DND-41 (cell line): ENCODE measurements around the gene NR2F1.

Source experiments
- ATAC-seq: fragments of 200-7000 bp; cut with Tn5 transposase; 3 replicates; pipeline ENCODE4 v1.9.1; 2021; ENCODE audit warnings: low read depth; ENCODE audit not compliant: insufficient read depth
- DNase-seq: peaks from one replicate; pipeline ENCODE4 v3.0.0-alpha.2; 2020
- H2AFZ ChIP-seq: 2 replicates; pipeline ENCODE4 v1.6.0; 2012; ENCODE audit warnings: low read depth, low read length
- H3K27ac ChIP-seq: 2 replicates; pipeline ENCODE4 v1.5.1; 2012; ENCODE audit warnings: low read length, inconsistent platforms
- H3K27me3 ChIP-seq: fragments of 200-600 bp; sonication (generic); 2 replicates; pipeline ENCODE4 v1.6.0; 2012; ENCODE audit warnings: low read length, mild to moderate bottlenecking, inconsistent platforms; ENCODE audit not compliant: insufficient read depth, poor library complexity
- H3K36me3 ChIP-seq: 2 replicates; pipeline ENCODE4 v1.5.1; 2012; ENCODE audit warnings: low read length, inconsistent platforms; ENCODE audit not compliant: insufficient read depth
- H3K4me1 ChIP-seq: 2 replicates; pipeline ENCODE4 v1.5.1; 2012; ENCODE audit warnings: mild to moderate bottlenecking, low read length; ENCODE audit not compliant: insufficient read depth
- H3K4me2 ChIP-seq: 2 replicates; pipeline ENCODE4 v1.6.0; 2012; ENCODE audit warnings: mild to moderate bottlenecking, moderate library complexity, low read length, inconsistent platforms; ENCODE audit not compliant: insufficient read depth
- H3K4me3 ChIP-seq, 2 experiments: fragments of 200-600 bp in 1 of 2; shearing (Covaris generic) in 1 of 2; 2 replicates each; pipeline ENCODE4 v1.5.1; 2012 to 2016; ENCODE audit warnings: inconsistent platforms in 2 of 2, low read length in 2 of 2, mild to moderate bottlenecking in 2 of 2, low read depth in 1 of 2, moderate library complexity in 1 of 2
- H3K79me2 ChIP-seq: 2 replicates; pipeline ENCODE4 v1.6.0; 2012; ENCODE audit warnings: low read length, inconsistent platforms; ENCODE audit not compliant: insufficient read depth
- H3K9ac ChIP-seq: 2 replicates; pipeline ENCODE4 v1.6.0; 2012; ENCODE audit warnings: low read depth, mild to moderate bottlenecking, inconsistent platforms, low read length, moderate library complexity
- H3K9me3 ChIP-seq: 2 replicates; pipeline ENCODE4 v1.5.1; 2012; ENCODE audit warnings: low read length, moderate library complexity, mild to moderate bottlenecking, inconsistent platforms; ENCODE audit not compliant: insufficient read depth, severe bottlenecking
- H4K20me1 ChIP-seq: 2 replicates; pipeline ENCODE4 v1.6.0; 2012; ENCODE audit warnings: low read length; ENCODE audit not compliant: insufficient read depth
- EZH2 ChIP-seq: IDR thresholded peaks from 3 replicates; pipeline ENCODE4 v1.6.1; 2012; ENCODE audit warnings: borderline replicate concordance, low read depth, mild to moderate bottlenecking, moderate library complexity, low read length, inconsistent platforms; ENCODE audit not compliant: severe bottlenecking
- TF ChIP-seq, protein P1 (sequence below): IDR thresholded peaks from 2 replicates; pipeline ENCODE4 v1.5.1; 2012; ENCODE audit warnings: borderline replicate concordance, low read length, moderate library complexity, mild to moderate bottlenecking; ENCODE audit not compliant: poor library complexity, severe bottlenecking; ENCODE audit errors: extremely low read depth

The NR2F1 gene

DNA sequence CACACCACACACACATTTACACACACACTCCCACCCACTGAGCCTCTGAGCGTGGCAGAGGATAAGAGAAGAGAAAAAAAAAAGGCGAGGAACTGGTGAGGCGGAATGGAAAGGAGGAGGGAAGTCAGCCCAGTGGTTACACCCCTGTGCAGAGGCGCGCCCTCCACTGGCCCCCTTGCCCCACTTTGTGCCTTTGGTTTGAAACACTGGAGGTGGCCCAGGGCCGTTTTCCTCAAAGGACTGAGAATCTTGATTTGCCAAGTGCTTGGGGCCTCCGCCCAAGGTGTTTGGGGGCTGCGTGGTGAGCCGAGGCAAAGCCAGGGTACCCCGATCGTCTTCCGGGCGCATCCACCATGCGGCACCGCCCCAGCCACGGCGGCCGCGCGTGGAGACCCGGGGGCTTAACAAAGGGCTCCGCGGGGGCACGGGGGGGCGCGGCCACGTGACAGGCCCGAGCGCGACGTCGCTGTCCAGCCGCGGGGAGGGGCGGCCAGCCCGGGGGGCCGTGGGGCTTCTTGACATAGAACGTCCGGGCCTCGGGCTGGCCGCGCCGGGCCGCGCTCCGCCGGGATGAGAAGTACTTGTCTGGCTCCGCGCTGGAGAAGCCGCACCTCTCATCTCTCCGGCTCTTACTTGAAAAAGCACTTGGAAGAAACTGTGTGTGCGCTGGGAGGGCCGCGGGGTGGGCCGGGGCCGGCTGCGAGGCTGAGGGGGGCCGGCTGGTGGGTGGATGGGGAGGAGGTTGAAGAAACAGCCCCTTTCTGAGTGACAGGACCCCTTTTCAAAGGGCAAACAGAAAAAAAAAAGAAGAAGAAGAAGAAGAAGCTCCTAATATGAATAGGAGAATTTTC lies 21.0 kb downstream of the NR2F1 start:
- no peaks in the 10 kb centered on the region for H4K20me1 ChIP-seq
- no peaks in the 10 kb centered on the region for H3K79me2 ChIP-seq
- no peak overlapping the region for H3K4me2 ChIP-seq
- H3K27ac ChIP-seq, result no peak overlapping the region
- TF ChIP-seq, protein P1, sequence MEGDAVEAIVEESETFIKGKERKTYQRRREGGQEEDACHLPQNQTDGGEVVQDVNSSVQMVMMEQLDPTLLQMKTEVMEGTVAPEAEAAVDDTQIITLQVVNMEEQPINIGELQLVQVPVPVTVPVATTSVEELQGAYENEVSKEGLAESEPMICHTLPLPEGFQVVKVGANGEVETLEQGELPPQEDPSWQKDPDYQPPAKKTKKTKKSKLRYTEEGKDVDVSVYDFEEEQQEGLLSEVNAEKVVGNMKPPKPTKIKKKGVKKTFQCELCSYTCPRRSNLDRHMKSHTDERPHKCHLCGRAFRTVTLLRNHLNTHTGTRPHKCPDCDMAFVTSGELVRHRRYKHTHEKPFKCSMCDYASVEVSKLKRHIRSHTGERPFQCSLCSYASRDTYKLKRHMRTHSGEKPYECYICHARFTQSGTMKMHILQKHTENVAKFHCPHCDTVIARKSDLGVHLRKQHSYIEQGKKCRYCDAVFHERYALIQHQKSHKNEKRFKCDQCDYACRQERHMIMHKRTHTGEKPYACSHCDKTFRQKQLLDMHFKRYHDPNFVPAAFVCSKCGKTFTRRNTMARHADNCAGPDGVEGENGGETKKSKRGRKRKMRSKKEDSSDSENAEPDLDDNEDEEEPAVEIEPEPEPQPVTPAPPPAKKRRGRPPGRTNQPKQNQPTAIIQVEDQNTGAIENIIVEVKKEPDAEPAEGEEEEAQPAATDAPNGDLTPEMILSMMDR, result no peak
- TF ChIP-seq EZH2, result no peak
- H3K9ac ChIP-seq, result no peak overlapping the region
- H3K27me3 ChIP-seq, result peaks cover 35% of the 10 kb centered on the region
- DNase-seq, result no peak
- H2AFZ ChIP-seq, result no peak overlapping the region
- H3K9me3 ChIP-seq, result no peaks in the 10 kb centered on the region
- no peak for ATAC-seq
- H3K4me3 ChIP-seq, result no peak overlapping the region
- no peaks in the 10 kb centered on the region for H3K36me3 ChIP-seq
- H3K4me1 ChIP-seq, result peaks cover 4% of the 10 kb centered on the region; the same call in 1 of the 2 replicates

DNA sequence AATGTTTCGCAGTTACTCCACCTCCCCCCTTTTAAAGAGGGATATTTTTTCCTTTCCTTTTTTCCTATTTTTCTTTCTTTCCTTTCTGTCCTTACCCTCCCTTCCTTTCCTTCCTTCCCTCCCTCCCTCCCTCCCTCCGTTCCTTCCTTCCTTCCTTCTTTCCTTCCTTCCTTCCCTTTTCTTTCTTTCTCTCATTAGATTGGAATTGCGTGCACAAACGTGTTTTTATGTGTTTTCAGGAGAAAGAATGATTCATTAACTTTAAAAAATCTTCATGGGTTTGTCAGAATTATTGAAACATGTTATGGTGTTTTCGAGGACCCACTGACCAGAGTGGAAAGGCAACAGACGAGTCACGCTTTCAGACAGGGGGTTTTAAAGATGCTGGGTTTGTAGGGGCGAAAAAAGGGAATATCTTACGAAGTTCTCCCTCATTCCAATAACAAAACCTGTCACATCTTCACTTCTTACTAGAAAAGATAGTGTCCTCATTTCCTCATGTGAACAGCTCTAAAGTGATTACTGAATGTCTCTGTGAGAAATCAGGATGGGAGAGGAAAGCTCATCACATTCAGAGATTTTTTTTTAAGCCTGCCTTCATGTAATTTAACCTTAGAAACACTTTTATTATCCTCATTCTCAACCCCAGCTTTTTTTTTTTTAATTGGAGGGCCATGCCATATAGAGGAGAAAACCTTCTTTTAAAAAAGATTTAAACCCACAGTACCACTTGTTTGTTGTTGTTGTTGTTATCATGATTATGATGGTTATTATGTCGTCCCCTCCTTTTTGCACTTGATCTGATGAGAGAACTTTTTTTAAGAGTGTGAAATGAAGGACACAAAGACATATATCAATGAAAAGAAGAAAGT lies 21.9 kb downstream of the NR2F1 start:
- H3K79me2 ChIP-seq, result no peaks in the 10 kb centered on the region
- H3K27ac ChIP-seq, result no peak overlapping the region
- H2AFZ ChIP-seq, result no peak overlapping the region
- H3K27me3 ChIP-seq, result peaks cover 44% of the 10 kb centered on the region
- H3K9me3 ChIP-seq, result no peaks in the 10 kb centered on the region
- H3K36me3 ChIP-seq, result no peaks in the 10 kb centered on the region
- H3K9ac ChIP-seq, result no peak overlapping the region
- H3K4me3 ChIP-seq, result no peak overlapping the region
- no peak overlapping the region for H3K4me2 ChIP-seq
- H3K4me1 ChIP-seq, result peaks cover 4% of the 10 kb centered on the region; the same call in 1 of the 2 replicates
- no peaks in the 10 kb centered on the region for H4K20me1 ChIP-seq
- TF ChIP-seq EZH2, result no peak
- TF ChIP-seq, protein P1, result no peak
- DNase-seq (no peak), ATAC-seq (no peak)

DNA sequence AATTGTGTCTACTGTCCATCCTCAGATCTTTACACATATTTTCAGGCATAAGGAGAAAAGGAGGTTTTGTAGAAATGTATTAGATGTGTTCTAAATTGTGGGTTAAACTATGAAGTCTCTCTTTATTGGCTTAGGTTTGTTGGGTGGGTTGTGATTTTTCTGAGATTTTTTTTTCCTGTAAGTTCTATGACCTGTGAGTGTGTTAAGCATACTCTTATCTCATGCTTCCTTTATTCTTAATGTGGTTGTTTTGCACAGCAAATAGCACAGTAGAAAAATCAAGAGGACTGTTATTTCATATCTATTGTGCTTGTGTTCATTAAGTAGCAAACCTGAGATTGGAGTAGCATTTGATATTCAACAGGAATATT lies 23.3 kb downstream of the NR2F1 start:
- H3K27ac ChIP-seq, result no peak overlapping the region
- no peaks in the 10 kb centered on the region for H3K36me3 ChIP-seq
- peaks cover 4% of the 10 kb centered on the region; the same call in 1 of the 2 replicates for H3K4me1 ChIP-seq
- DNase-seq (no peak), ATAC-seq (no peak)
- H2AFZ ChIP-seq, result no peak overlapping the region
- H3K27me3 ChIP-seq, result peaks cover 47% of the 10 kb centered on the region
- H3K9me3 ChIP-seq, result no peaks in the 10 kb centered on the region
- TF ChIP-seq, protein P1, result no peak
- TF ChIP-seq EZH2, result no peak
- no peaks in the 10 kb centered on the region for H4K20me1 ChIP-seq
- H3K9ac ChIP-seq, result no peak overlapping the region
- no peak overlapping the region for H3K4me2 ChIP-seq
- H3K4me3 ChIP-seq, result no peak overlapping the region
- H3K79me2 ChIP-seq, result no peaks in the 10 kb centered on the region
